GM12875 (cell line): ENCODE results near the gene SHROOM2.

Experiments
- H3K4me3 ChIP-seq: one replicate; pipeline ENCODE4 v1.5.1; 2011; ENCODE audit warnings: low read depth, low read length, control low read depth
- TF ChIP-seq, protein P1 (sequence below): IDR thresholded peaks from 2 replicates; pipeline ENCODE4 v1.5.1; 2011; ENCODE audit warnings: low read depth, mild to moderate bottlenecking, control low read depth, inconsistent platforms, low read length, moderate library complexity, borderline replicate concordance; ENCODE audit not compliant: insufficient read depth

The SHROOM2 gene, protein sequence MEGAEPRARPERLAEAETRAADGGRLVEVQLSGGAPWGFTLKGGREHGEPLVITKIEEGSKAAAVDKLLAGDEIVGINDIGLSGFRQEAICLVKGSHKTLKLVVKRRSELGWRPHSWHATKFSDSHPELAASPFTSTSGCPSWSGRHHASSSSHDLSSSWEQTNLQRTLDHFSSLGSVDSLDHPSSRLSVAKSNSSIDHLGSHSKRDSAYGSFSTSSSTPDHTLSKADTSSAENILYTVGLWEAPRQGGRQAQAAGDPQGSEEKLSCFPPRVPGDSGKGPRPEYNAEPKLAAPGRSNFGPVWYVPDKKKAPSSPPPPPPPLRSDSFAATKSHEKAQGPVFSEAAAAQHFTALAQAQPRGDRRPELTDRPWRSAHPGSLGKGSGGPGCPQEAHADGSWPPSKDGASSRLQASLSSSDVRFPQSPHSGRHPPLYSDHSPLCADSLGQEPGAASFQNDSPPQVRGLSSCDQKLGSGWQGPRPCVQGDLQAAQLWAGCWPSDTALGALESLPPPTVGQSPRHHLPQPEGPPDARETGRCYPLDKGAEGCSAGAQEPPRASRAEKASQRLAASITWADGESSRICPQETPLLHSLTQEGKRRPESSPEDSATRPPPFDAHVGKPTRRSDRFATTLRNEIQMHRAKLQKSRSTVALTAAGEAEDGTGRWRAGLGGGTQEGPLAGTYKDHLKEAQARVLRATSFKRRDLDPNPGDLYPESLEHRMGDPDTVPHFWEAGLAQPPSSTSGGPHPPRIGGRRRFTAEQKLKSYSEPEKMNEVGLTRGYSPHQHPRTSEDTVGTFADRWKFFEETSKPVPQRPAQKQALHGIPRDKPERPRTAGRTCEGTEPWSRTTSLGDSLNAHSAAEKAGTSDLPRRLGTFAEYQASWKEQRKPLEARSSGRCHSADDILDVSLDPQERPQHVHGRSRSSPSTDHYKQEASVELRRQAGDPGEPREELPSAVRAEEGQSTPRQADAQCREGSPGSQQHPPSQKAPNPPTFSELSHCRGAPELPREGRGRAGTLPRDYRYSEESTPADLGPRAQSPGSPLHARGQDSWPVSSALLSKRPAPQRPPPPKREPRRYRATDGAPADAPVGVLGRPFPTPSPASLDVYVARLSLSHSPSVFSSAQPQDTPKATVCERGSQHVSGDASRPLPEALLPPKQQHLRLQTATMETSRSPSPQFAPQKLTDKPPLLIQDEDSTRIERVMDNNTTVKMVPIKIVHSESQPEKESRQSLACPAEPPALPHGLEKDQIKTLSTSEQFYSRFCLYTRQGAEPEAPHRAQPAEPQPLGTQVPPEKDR (N-terminal part only)

DNA sequence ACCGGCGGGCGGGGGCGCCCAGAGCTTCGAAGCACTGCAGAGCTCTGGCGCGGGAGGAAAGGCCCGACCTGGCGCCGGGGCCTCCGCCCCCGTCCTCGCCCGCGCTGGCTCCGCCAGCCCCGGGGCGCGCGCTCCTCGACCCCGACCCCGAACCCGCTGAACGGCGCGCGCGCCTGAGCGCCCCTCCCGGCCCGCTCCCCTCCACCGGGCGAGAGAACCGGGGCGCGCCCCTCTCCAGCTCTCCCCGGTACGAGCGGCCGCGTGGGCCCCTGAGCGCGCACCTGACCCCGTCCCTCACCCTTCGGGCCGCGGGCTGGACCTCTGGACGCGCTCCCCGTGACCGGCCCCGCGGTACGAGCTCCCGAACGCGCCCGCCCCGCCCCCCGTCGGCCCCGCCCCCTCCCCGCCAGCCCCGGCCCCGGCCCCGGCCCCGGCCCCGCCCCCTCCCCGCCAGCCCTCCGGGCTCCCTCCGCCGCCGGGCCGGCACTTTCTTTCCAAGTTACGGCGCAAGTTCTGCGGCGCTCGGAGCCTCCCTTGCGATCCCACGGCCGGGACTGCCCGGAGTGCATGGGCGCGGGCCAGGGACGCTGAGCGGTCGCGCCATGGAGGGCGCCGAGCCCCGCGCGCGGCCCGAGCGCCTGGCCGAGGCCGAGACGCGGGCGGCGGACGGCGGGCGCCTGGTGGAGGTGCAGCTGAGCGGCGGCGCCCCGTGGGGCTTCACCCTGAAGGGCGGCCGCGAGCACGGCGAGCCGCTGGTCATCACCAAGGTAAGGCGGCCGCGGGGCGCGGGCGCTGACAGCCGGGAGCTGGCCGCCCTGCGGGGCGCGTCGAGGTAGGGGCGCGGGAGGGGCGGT, at the start of gene SHROOM2:
SHROOM2 (plus strand) TSS at position 486 of the 854 bp plus-strand sequence; CDS start at position 603, 117 bp downstream.
- no peak within 1 kb of the TSS for H3K4me3 ChIP-seq
- TF ChIP-seq, protein P1, sequence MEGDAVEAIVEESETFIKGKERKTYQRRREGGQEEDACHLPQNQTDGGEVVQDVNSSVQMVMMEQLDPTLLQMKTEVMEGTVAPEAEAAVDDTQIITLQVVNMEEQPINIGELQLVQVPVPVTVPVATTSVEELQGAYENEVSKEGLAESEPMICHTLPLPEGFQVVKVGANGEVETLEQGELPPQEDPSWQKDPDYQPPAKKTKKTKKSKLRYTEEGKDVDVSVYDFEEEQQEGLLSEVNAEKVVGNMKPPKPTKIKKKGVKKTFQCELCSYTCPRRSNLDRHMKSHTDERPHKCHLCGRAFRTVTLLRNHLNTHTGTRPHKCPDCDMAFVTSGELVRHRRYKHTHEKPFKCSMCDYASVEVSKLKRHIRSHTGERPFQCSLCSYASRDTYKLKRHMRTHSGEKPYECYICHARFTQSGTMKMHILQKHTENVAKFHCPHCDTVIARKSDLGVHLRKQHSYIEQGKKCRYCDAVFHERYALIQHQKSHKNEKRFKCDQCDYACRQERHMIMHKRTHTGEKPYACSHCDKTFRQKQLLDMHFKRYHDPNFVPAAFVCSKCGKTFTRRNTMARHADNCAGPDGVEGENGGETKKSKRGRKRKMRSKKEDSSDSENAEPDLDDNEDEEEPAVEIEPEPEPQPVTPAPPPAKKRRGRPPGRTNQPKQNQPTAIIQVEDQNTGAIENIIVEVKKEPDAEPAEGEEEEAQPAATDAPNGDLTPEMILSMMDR, result no peak

DNA sequence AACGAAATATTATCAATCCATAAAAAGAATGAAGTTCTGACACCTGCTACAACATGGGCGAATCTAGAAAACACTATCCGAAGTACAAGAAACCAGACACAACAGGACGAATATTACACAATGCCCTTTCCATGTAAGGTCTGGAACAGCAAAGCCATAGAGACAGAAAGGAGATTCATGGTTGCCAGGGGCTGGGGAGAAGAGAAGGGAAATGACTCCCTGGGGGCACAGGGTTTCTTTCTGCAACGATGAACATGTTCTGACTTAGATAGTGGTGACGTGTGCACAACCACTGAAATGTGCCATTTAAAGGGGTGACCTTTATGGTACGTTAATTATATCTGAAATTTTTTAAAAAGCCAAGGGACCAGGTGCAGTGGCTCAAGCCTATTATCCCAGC, 48.9 kb upstream of the SHROOM2 start:
- H3K4me3 ChIP-seq, result no peak overlapping the region
- TF ChIP-seq, protein P1, result no peak

DNA sequence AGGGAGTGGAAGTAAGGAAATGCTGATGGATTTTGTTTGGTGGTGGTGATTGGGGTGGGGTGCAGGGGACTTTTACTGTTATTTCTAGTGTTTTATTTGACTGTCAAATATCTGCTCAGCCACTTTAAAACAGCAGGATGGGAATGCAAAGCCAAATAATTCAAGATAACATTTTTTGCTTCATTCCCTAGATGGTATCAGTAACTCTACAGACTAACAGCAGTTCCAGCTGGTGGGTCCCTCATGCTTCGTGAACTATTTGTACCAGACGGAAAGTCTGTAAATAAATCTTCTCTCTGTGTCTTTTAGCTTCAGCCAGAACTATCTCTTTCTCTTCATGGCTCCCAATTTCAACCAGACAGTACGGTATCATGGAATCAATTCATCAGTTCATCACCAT, 48.1 kb upstream of the SHROOM2 start:
- TF ChIP-seq, protein P1, result no peak
- H3K4me3 ChIP-seq, result no peak overlapping the region

DNA sequence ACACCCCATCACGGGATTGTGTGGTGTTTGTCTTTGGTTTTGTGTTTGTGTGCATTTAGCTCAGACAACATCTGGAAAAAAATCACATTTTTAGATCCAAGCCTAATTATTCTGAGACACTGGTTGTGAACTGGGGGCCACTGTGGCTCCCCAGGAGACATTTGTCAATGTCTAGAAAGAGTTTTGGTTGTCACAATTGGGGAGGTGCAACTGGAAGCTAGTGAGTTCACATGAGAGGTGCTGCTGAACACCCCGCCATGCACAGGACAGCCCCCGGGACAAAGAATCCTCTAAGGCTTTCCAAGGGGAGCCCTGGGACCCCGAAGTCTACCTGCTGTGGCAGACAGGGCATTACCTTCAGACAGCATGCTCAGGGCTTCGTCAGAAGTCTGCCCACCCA, 47.1 kb upstream of the SHROOM2 start:
- H3K4me3 ChIP-seq, result no peak overlapping the region
- TF ChIP-seq, protein P1, result no peak

GRCh38 chrX:9745417-9746115, 40.7 kb upstream of the SHROOM2 start:
- TF ChIP-seq, protein P1, result no peak
- H3K4me3 ChIP-seq, result no peak overlapping the region
